Esophagus squamous epithelium (tissue), 5 donors: ENCODE measurements around the gene LZTR1. TPM values are rescaled to one million over a fixed set of nuclear protein-coding genes. Genes with fewer than 3 reads are reported as not detected.
"Not testable (repeated sequence)": the region's sequence is repeated elsewhere in the genome, so short reads cannot be mapped to it uniquely, and the experiment has no call there.

Experiments used
- DNase-seq: peaks from one replicate; lab custom pipeline; 2025; lab: John Stamatoyannopoulos, UW
- H3K27ac ChIP-seq, 4 donors: fragments of 200-600 bp; sonication (generic); one replicate each; pipeline ENCODE4 v1.5.1; 2016 to 2019; ENCODE audit warnings: mild to moderate bottlenecking in 1 of 4
- H3K27me3 ChIP-seq, 4 donors: fragments of 200-600 bp; sonication (generic); 1 replicate in 3 of 4; 2 replicates in 1 of 4; pipeline versions ENCODE4 v1.5.1 to v1.6.0; 2017 to 2021; ENCODE audit warnings: antibody characterized with exemption in 1 of 4
- H3K36me3 ChIP-seq, 3 donors: fragments of 200-600 bp; sonication (generic); one replicate each; pipeline ENCODE4 v1.5.1; 2016 to 2019
- H3K4me1 ChIP-seq, 3 donors: fragments of 200-600 bp; sonication (generic); one replicate each; pipeline ENCODE4 v1.5.1; 2017 to 2019
- H3K4me3 ChIP-seq, 4 donors: fragments of 200-600 bp; sonication (generic); 1 replicate in 3 of 4; 2 replicates in 1 of 4; pipeline ENCODE4 v1.5.1; 2016 to 2019; ENCODE audit warnings: mild to moderate bottlenecking in 2 of 4, moderate library complexity in 1 of 4
- H3K9me3 ChIP-seq, 3 donors: fragments of 200-600 bp; sonication (generic); one replicate each; pipeline ENCODE4 v1.5.1; 2016 to 2019
- POLR2A ChIP-seq, 4 donors: fragments of 450-650 bp; IDR thresholded peaks; one replicate each; pipeline ENCODE4 v1.6.1; 2017; ENCODE audit warnings: antibody characterized with exemption in 4 of 4, mild to moderate bottlenecking in 4 of 4, moderate library complexity in 3 of 4
- WGBS, 2 donors: methylation state at CpG; one replicate each; pipeline ENCODE4 v1.1.5; 2018; 5-methylcytosine and 5-hydroxymethylcytosine counted together
- intact Hi-C: fragments of 100-400 bp; cut with DNase I; formaldehyde crosslinking; loops from one replicate; pipeline ENCODE4 v1.15.0; 2022
- total RNA-seq, 4 donors: library from RNA; depleted of rRNA; stranded (reverse); fragments of >200 nt; gene quantifications; one replicate each; pipeline ENCODE4 v1.1.0, GENCODE V29; 2016
- TF ChIP-seq, protein P1 (sequence below), 6 experiments: fragments of 450-650 bp in 4 of 6; fragments of 200-600 bp in 2 of 6; sonication (generic) in 2 of 6; IDR thresholded peaks; one replicate each; pipeline ENCODE4 v1.5.1; 2016 to 2019; ENCODE audit warnings: antibody characterized with exemption in 6 of 6, mild to moderate bottlenecking in 4 of 6, moderate library complexity in 4 of 6
- donor health status: DM: yes; HTN: yes; CAD: no.

LZTR1 gene
- total RNA-seq, 4 donors from 2014 or later: 15.3 to 44.4 (median 25.5) TPM

DNA sequence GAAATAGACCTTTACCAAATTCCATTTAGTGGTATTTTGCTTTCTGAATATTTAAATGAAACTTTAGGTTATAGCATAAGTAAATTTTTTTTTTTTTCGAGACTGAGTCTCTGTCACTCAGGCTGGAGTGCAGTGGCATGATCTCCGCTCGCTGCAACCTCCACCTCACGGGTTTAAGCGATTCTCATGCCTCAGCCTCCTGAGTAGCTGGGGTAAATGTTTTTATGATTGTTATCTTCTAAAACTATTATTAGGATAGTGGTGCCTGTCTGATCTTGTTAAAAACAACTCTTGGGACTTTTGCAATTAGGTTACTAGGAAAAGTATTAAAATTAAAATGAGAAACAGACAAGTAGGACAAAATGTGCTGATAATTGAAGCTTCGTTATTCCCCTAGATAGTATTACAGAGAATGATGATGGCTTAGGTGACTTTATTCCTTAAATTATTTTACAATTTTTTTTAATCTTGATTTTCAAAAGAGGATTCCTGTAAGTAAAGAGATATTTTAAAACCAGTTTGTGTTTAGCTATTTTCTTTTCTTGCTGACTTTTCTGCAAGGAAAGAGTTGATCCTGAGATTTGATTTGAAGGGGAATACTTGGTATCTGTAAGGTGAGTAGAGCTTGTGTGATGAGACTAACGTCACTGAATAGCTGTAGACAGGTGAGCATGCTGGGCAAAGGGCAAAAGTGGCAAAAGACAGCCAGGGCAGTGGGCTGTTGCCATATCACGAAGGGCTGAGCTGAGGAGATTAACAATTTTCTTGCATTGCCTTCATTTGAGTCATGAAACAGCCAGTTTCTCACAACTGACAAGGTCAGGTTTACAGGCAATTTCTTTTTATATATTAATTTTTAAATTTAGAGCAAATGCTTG is 44.1 kb upstream of the LZTR1 start:
- Histone ChIP-seq H3K36me3 (peaks cover 4 to 41% (median 6%) of the 10 kb centered on the region in 3 donors), H3K9me3 (no peaks in the 10 kb centered on the region), H3K27ac (peak overlapping the region in 1 of 4 donors; percentile 3), H3K4me3 (no peak overlapping the region), H3K27me3 (no peaks in the 10 kb centered on the region), H3K4me1 (peaks cover 19 to 85% (median 46%) of the 10 kb centered on the region in 3 donors)
- WGBS, 2 donors: 63 to 70% methylated on average over 8 of the region's 8 CpGs
- no peak for TF ChIP-seq POLR2A (IDR thresholded peaks at IDR 0.05)
- TF ChIP-seq, protein P1, sequence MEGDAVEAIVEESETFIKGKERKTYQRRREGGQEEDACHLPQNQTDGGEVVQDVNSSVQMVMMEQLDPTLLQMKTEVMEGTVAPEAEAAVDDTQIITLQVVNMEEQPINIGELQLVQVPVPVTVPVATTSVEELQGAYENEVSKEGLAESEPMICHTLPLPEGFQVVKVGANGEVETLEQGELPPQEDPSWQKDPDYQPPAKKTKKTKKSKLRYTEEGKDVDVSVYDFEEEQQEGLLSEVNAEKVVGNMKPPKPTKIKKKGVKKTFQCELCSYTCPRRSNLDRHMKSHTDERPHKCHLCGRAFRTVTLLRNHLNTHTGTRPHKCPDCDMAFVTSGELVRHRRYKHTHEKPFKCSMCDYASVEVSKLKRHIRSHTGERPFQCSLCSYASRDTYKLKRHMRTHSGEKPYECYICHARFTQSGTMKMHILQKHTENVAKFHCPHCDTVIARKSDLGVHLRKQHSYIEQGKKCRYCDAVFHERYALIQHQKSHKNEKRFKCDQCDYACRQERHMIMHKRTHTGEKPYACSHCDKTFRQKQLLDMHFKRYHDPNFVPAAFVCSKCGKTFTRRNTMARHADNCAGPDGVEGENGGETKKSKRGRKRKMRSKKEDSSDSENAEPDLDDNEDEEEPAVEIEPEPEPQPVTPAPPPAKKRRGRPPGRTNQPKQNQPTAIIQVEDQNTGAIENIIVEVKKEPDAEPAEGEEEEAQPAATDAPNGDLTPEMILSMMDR (IDR thresholded peaks at IDR 0.05): no peak
- no peak for DNase-seq
- intact Hi-C loops: no loop called here

DNA sequence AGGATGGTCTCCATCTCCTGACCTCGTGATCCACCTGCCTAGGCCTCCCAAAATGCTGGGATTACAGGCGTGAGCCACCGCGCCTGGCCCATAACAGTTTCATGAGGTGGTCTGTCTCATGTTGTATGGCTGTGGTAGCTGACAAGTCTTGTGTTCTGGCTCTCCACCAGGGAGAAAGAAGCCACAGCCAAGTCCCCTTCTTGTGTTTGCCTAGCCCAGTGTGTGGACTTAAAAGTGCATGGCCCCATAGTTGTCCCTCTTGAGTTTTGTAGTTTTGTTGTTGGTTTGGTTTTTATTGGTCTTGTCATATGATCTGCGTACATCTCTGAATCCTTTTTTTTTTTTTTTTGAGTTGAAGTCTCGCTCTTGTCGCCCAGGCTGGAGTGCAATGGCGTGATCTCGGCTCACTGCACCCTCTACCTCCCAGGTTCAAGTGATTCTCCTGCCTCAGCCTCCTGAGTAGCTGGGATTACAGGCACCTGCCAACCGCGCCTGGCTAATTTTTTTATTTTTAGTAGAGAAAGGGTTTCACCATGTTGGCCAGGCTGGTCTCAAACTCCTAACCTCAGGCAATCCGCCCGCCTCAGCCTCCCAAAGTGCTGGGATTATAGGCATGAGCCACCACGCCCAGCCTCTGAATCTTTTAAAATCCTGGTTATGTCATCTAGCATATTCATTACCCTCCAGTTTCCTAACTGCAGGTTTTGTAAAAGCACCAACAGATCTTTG is 42.5 kb upstream of the LZTR1 start:
- H3K4me3 ChIP-seq, H3K9me3 ChIP-seq, H3K27me3 ChIP-seq, DNase-seq, intact Hi-C loops: not testable (repeated sequence)
- H3K4me1 ChIP-seq: peaks cover 19 to 91% (median 48%) of the 10 kb centered on the region in 3 donors
- peaks cover 4 to 34% (median 6%) of the 10 kb centered on the region in 3 donors for H3K36me3 ChIP-seq
- WGBS, 2 donors: 76 to 81% methylated on average over 13 to 14 of the region's 14 CpGs
- peak overlapping the region in 3 of 4 donors; percentile 28 to 52 (median 34) for H3K27ac ChIP-seq

DNA sequence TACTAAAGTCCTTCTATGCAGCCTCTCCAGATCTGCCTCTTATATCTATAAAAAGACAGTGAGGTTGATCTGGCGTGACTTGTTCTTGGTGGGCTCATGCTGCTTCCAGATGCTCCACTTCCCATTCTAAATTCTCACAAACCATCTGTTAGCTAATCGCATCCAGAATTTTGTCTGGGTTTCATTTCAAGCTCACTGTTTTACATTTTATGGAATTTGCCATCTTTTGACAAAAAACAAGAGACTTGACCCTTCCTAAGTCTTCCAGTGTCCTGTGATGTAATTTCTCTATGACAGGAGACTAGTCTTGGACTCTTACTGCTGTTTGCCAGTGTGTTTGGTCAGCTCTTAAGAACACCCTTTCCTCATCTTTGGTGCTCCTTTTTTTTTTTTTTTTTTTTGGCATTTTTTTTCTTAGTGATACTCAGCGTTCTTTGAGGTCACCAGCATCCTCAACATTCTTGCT is 41.9 kb upstream of the LZTR1 start:
- peaks cover 16 to 92% (median 51%) of the 10 kb centered on the region in 3 donors for H3K4me1 ChIP-seq
- intact Hi-C loops: no loop called here
- no peak for DNase-seq
- H3K9me3 ChIP-seq: no peaks in the 10 kb centered on the region
- H3K4me3 ChIP-seq: no peak overlapping the region
- peaks cover 4 to 31% (median 6%) of the 10 kb centered on the region in 3 donors for H3K36me3 ChIP-seq
- WGBS, 2 donors: 76% methylated on average over 3 of the region's 3 CpGs
- peak overlapping the region in 2 of 4 donors; percentile 28 to 52 for H3K27ac ChIP-seq
- TF ChIP-seq POLR2A (IDR thresholded peaks at IDR 0.05): no peak
- TF ChIP-seq, protein P1 (IDR thresholded peaks at IDR 0.05): no peak
- H3K27me3 ChIP-seq: no peaks in the 10 kb centered on the region

DNA sequence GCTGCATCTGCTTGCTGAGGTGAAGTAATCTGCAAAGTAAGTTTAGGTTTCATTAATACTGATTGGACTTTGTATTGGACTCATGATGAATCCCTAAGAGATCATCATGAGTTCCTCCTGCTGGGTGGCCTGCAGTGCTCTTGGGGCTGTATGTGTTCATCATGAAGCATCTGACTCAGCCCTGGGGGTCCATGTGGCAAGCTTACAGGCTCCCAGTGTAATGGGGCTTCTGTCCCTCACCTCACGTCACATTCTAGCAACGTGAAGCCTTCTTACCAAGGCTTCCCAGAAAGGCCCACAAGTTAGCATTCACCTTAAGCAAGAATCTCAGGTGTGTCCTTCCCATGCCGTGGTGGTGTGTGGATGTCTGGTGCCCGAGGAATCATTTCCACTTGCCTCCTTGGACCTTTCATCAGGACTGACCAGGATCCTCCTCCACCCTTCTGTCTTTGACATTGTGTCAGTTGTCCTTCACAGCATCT is 41.2 kb upstream of the LZTR1 start:
- Histone ChIP-seq H3K4me1 (peaks cover 16 to 92% (median 44%) of the 10 kb centered on the region in 3 donors), H3K27ac (peak overlapping the region in 2 of 4 donors; percentile 13 to 28), H3K36me3 (peaks cover under 1 to 28% (median 4%) of the 10 kb centered on the region in 3 donors), H3K4me3 (no peak overlapping the region), H3K9me3 (no peaks in the 10 kb centered on the region), H3K27me3 (no peaks in the 10 kb centered on the region)
- no peak for DNase-seq
- no peak for TF ChIP-seq POLR2A (IDR thresholded peaks at IDR 0.05)
- TF ChIP-seq, protein P1 (IDR thresholded peaks at IDR 0.05): no peak
- WGBS, 2 donors: 69 to 70% methylated on average over 2 to 4 of the region's 4 CpGs
- intact Hi-C loops: no loop called here

DNA sequence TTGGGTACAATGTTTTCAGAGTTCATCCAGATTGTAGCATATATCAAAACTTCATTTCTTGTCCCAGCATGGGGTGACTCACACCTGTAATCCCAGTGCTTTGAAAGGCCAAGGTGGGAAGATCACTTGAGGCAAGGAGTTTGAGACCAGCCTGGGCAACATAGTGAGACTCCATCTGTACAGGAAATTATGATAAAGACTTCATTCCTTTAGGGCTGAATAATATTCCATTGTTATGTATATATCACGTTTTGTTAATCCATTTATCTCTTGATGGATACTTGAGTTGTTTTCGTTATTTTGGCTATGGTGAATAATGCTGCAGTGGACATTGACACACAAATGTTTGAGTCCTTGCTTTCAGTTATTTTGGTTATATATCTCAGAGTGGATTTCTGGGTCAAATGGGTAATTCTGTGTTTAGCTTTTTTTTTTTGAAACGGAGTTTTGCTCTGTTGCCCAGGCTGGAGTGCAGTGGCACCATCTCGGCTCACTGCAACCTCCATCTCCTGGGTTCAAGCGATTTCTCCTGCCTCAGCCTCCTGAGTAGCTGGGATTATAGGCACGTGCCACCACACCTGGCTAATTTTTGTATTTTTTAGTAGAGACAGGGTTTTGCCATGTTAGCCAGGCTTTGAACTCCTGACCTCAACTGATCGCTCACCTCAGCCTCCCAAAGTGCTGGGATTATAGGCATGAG is 39.7 kb upstream of the LZTR1 start:
- intact Hi-C loops, H3K9me3 ChIP-seq, DNase-seq, H3K27me3 ChIP-seq, H3K4me3 ChIP-seq: not testable (repeated sequence)
- Histone ChIP-seq H3K27ac (peak overlapping the region in 1 of 4 donors; percentile 17), H3K36me3 (peaks cover 0 to 20% (median 0%) of the 10 kb centered on the region in 3 donors), H3K4me1 (peaks cover 5 to 88% (median 30%) of the 10 kb centered on the region in 3 donors)
- WGBS, 2 donors: 77 to 81% methylated on average over 7 of the region's 7 CpGs
